ENCODE data around the gene SAC3D1.

SAC3D1 gene

DNA sequence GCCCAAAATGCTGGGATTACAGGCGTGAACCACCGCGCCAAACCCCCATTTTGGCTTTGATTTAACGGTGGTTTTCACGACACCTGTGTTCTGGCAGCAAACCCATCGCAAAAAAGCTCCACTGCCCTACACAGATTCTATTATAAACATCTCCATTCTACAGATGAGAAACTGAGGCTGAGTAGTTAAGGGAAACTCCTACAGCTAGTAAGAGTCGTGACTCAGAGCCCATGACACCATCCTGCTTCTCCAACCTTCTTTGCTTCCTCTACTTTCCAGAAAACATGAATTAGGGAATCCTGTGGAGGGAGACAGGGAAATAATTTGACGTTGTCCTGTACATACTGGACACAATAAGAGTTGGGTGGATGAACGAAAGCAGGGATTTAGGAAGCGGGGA, 14.2 kb upstream of the SAC3D1 start:
- DNase-seq = no peak

DNA sequence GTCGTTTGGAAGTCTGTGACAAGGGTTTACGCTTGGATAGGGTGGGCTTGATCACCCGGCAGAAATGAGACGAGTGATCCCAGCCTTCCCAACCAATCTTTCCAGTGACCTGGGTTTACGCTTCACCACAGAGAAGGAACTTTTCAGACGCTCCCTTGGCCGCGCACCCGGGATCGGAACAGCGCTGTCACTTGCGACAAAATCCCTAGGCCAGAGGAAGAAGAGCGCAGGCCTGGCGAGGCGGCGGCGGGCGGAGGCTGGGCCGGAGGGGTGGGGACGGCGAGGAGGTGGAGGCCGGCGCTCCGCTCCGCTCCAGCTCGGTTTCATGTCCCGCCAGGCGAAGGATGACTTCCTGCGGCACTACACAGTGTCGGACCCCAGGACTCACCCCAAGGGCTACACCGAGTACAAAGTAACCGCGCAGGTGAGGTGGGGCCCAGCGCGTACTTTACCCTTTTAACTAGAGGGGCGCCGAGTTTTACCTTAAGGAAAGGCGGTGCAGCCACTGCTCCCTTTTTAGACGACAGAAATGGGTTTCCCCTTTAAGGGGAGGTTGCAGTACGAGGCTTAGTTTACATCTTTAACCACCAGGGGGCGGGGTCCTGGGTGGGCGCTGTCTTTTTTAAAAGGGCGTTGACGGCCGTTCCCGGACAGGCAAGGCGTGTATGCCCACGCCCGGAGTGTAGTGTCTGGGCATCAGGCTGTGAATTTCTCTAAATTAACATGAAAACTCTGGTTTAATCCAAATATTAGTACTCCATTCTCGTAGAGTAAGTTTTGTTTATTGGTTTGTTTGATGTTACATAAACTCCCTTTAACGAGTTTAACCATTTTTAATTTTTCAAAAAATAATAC, 13.6 kb upstream of the SAC3D1 start, which contains the start of gene SNX15:
TSS of gene SNX15 (plus strand) at position 227 of the 855 bp plus-strand sequence. CDS start at position 326, 99 bp downstream.
- peak; percentile 93 for DNase-seq

- DNase-seq = no peak
Measured at GRCh38 chr11:65032216-65032615, 8.8 kb upstream of the SAC3D1 start.

- DNase-seq = no peak
Measured at GRCh38 chr11:65034423-65034822, 6.6 kb upstream of the SAC3D1 start.

DNA sequence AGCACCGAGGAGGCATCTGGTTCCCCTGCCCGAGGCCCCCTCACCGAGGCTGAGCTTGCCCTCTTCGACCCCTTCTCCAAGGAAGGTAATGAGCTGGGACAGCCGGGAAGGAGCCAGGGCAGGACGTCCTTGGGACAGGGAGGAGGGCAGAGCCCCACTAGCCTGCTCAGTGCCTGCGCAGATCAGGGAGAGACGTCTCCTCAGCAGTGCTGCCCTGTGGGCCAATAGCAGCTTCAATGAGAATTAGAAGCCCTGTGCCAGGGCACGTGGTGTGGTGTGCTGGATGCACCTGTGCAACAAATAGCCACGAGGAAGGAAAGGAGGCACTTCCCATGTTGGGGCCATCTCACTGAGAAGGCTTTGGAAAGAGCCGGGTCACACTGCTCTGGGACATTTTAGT, 5.4 kb upstream of the SAC3D1 start:
- no peak for DNase-seq

DNA sequence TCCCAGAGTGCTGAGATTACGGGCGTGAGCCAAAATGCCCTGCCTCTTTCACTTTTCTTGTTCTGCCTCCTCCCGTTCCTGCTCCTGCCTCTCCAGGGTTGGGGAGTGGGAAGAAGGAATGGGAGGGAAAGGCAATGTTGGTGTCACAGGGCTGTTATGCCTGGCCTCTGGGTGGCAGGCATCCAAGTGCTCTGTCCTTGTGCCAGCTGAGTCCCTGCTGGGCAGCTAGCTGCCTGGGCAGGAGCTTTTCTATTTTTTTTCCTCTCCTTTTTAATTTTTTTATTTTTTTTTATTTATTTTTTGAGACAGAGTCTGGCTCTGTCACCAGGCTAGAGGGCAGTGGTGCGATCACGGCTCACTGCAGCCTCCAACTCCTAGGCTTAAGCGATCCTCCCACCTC, 4.1 kb upstream of the SAC3D1 start:
- no peak for DNase-seq

- DNase-seq = no peak
Measured at GRCh38 chr11:65040520-65040846, 527 bp upstream of the SAC3D1 start.

DNA sequence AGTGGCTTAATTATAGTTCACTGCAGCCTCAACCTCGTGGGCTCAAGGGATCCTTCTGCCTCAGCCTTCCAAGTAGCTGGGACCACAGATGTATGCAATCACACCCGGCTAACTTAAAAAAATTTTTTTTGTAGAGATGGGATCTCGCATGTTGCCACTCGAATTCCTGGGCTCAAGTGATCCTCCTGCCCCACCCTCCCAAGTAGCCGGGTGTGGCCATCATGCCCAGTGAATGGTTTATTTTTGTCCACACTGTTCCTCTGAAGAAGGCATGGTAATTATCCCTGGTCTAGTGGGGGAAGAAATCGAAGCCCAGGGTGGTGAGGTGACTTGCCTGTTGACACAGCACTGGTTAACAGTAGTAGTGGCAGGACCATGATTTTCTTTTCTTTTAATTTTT, 1.9 kb downstream of the SAC3D1 start:
- no peak for DNase-seq

GRCh38 chr11:65043881-65044501, 3.0 kb downstream of the SAC3D1 start:
- DNase-seq = no peak

GRCh38 chr11:65045061-65045460, 4.1 kb downstream of the SAC3D1 start:
- no peak for DNase-seq

- no peak for DNase-seq
Measured at GRCh38 chr11:65045728-65046127, 4.7 kb downstream of the SAC3D1 start.

GRCh38 chr11:65047581-65048422, 6.8 kb downstream of the SAC3D1 start:
- no peak for DNase-seq

- no peak for DNase-seq
Measured at GRCh38 chr11:65051398-65051858, 10.4 kb downstream of the SAC3D1 start.

- no peak for DNase-seq
Measured at GRCh38 chr11:65053827-65054508, 13.0 kb downstream of the SAC3D1 start.

GRCh38 chr11:65055538-65055937, 14.5 kb downstream of the SAC3D1 start:
- DNase-seq = no peak

DNA sequence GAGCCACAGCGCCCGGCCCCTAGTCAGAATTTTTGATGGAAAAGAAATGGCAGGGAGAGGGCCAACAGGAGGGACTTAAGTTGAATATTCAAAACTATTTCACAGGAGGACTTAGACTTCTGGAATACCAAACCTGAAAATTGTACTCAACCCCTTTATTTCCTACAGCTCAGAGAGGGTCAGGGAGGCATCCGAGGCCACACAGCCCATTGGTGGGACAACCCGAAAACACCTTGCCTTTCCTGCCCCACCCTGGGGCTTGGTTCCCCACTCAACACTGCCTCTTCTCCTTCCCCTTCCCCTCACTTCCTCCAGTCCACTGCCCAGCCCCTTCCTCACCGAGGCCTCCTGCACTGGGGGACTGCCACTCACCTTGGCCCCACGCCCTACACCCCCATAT, 16.0 kb downstream of the SAC3D1 start:
- no peak for DNase-seq

DNA sequence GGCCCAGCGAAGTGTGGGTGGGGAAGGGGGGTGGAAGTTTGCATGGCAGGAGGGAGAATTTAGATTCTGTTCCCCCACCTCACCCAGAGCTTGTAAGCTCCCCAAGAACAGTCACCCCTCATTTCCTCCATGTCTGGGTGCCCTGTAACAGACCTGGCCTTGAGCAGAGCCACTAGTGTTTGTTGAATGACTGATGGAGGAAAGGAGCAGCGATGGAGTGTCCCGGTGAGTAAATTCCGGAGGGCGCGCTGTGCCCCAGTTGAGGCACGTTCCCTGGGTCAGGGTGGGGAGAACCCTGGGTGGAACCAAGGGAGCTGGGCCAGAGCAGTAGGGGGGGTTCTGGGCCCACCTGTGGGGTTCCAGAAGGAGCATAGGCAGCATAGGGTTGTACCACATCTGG, 16.5 kb downstream of the SAC3D1 start:
- DNase-seq = no peak

DNA sequence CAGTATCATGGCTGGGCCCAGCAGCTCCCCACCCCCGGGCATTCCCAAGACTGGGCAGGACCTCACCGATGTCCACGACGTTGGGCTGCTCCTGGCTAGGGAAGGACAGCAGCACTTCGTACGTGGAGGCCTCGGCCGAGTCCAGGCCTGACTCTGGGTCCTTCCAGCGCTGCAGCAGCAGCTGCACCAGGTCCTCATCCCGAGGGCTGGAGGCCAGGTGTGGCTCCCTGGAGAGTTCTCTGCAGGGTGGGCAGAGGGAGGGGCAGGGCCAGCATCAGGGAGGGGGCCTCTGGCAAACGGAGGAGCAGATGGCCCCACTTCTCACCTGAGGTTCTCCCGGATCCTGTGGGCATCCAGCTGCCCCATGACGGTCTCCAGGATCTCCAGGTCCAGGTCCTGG, 17.0 kb downstream of the SAC3D1 start:
- DNase-seq = no peak

- DNase-seq = no peak
Measured at GRCh38 chr11:65058419-65059054, 17.5 kb downstream of the SAC3D1 start, which contains the start of gene NAALADL1. Gene NAALADL1, minus strand, starts transcription at chr11:65058553. Its CDS starts 32 bp downstream, at chr11:65058521.

GRCh38 chr11:65059523-65059922, 18.5 kb downstream of the SAC3D1 start:
- DNase-seq = no peak

DNA sequence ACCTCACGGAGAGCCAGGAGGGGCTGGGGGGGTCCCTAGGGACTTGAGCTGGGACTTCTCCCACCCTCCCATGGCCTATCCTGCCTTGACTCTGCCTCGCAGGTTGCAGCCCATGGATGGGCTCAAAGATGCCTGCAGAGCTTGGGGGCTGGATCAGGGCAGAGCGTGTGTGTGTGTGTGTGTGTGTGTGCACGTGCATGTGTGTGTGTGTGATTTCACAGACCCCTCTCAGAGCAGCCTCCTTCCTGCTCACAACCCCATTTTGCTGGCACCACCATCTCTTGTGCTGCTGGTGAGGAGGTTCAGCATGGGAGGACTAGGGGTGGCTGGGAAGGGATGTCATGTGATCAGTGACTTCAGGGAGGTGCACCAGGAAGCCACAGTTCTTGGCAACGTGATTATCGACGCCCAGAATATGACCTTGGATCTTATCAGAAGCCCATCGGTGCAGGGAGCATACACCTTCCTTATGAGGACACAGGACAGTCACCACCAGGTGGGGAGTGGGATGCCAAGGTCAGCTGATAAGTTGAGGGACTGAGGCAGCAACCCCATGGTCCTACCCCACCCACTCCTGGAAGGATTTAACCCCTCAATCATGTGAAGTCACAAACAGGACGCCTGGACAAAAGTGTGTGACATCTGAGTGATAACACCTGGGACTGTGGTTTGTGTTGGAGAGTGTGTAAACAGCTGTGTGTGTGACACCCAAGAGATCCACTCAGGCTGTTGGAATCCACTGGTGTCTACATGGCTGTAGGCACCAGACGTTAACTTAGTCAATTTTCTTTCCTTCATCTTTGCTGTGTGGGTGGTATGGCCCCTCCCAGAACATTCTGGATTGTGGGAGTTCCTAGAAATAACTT, 19.2 kb downstream of the SAC3D1 start:
- no peak for DNase-seq
